ENCODE data around the gene PTPA.
"Not testable (repeated sequence)": the region's sequence is repeated elsewhere in the genome, so short reads cannot be mapped to it uniquely, and the experiment has no call there.

Gene PTPA

DNA sequence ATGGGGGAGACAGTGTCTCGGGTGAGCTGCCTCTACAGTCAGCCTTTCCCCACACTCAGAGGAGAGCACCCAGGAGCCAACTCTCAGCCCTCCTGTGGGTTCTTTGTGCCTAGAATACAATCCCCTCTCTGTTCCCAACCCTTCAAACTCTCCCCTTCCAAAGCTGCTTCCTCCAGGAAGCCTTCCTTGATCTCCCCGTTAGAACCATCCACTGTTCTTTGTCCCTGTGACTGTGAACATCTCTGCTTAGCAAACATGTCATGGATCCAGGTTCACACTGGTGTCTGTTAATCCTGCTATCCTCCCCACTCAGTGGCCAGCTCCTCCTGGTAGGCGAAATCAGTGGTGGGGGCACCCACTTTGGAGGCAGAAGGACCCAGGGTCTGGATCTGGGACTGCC is 83.0 kb downstream of the PTPA start:
- DNase-seq (ENCODE audit: extremely low read depth in 1 of 2, low read depth in 1 of 2), result no peak

DNA sequence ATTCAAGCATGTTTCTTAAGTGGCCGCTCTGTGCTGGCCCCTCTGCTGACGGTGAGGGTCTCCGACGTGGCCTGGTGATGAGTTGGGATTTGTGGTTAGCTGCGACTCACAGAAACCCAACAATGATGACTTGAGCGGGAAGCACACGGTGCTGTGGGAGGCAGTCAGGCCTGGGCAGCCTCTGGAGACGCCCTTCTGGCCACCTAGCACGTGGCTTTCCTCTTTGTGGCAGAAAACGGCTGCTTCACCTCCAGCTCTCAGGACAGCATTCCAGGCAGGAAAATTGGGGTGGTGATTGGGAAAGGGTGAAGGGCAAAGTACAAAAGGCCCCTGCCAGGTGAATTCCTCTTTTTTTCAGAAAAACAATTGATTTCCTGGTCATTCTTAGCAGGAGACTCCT is 84.4 kb downstream of the PTPA start:
- DNase-seq (ENCODE audit: extremely low read depth in 1 of 2, low read depth in 1 of 2), result no peak

DNA sequence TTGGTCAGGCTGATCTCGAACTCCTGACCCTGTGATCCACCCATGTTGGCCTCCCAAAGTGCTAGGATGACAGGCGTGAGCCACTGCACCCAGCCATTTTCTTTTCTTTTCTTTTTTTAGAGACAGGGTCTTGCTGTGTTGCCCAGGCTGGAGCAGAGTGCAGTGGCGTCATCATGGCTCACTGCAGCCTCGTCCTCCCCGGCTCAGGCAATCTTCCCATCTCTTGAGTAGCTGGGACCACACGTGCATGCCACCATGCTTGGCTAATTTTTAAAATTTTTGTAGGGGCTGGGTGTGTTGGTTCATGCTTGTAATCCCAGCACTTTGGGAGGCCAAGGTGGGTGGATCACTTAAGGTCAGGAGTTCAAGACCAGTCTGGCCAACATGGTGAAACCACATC is 85.8 kb downstream of the PTPA start:
- not testable (repeated sequence) for DNase-seq (ENCODE audit: extremely low read depth in 1 of 2, low read depth in 1 of 2)

DNA sequence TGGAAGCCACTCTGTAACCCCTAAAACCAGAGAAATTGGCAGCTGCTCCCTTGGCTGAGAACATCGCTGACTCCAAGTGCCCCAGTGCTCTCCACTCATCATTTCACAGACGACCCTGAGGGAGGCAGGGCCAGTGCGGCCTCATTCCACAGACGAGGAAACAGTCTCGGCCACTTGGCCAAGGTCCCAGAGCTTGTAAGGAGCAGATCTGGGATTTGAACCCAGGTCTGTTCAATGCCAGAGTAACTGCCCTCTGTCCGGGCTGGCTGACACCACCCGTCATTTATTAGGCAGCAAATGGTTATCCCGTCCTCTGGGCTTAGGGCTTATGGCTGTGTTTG is 86.7 kb downstream of the PTPA start:
- DNase-seq (ENCODE audit: extremely low read depth in 1 of 2, low read depth in 1 of 2), result no peak

Measured in activated CD8-positive, alpha-beta memory T cell treated with anti-CD3 and anti-CD28 coated beads for 1 hour (primary cell).